Skeletal muscle tissue (tissue), 4 donors: ENCODE results near the gene GLRX2. TPM values are rescaled to one million over a fixed set of nuclear protein-coding genes. Genes with fewer than 3 reads are reported as not detected.
A peak's percentile ranks its signal among the peaks of the same experiment; 100 is the strongest.
"Not testable (repeated sequence)": the region's sequence is repeated elsewhere in the genome, so short reads cannot be mapped to it uniquely, and the experiment has no call there.

Source experiments
- H3K27ac ChIP-seq: one replicate; pipeline ENCODE4 v1.7.0; 2013; ENCODE audit warnings: mild to moderate bottlenecking, low read depth, low read length, inconsistent platforms
- H3K27me3 ChIP-seq, 3 donors: one replicate each; pipeline ENCODE4 v1.7.0; 2013; ENCODE audit warnings: low read length in 3 of 3; ENCODE audit not compliant: control insufficient read depth in 3 of 3, insufficient read depth in 3 of 3
- H3K36me3 ChIP-seq, 3 donors: one replicate each; pipeline ENCODE4 v1.7.0; 2013; ENCODE audit warnings: low read length in 3 of 3; ENCODE audit not compliant: control insufficient read depth in 3 of 3, insufficient read depth in 3 of 3
- H3K4me1 ChIP-seq, 3 donors: one replicate each; pipeline ENCODE4 v1.7.0; 2013; ENCODE audit warnings: low read length in 3 of 3, mild to moderate bottlenecking in 3 of 3; ENCODE audit not compliant: control insufficient read depth in 3 of 3, insufficient read depth in 3 of 3
- H3K4me3 ChIP-seq, 3 donors: one replicate each; pipeline ENCODE4 v1.7.0; 2013; ENCODE audit warnings: low read length in 3 of 3
- H3K9ac ChIP-seq, 3 donors: one replicate each; pipeline ENCODE4 v1.7.0; 2013; ENCODE audit warnings: low read length in 3 of 3, mild to moderate bottlenecking in 3 of 3, moderate library complexity in 2 of 3, low read depth in 1 of 3
- H3K9me3 ChIP-seq, 3 donors: one replicate each; pipeline ENCODE4 v1.7.0; 2013; ENCODE audit warnings: low read length in 3 of 3; ENCODE audit not compliant: control insufficient read depth in 3 of 3
- total RNA-seq: library from RNA; depleted of rRNA; stranded (reverse); fragments of >200 nt; gene quantifications from one replicate; pipeline ENCODE4 v1.2.3, GENCODE V29; 2014
- donor health status: Osteomylitis.

GLRX2 gene
- total RNA-seq, 1 donor from 2014 or later: 4.7 TPM

GRCh38 chr1:193123751-193124150 lies 18.5 kb upstream of the GLRX2 start:
- peak overlapping the region in 1 of 3 donors; percentile 45 for H3K9ac ChIP-seq
- peaks cover 8 to 15% (median 13%) of the 10 kb centered on the region in 3 donors for H3K4me1 ChIP-seq
- H3K36me3 ChIP-seq: peaks cover 0 to 4% (median 2%) of the 10 kb centered on the region in 3 donors
- H3K27ac ChIP-seq: no peak overlapping the region
- H3K27me3 ChIP-seq: no peaks in the 10 kb centered on the region
- H3K9me3 ChIP-seq: no peaks in the 10 kb centered on the region
- H3K4me3 ChIP-seq: peak overlapping the region in 1 of 3 donors; percentile 94

- Histone ChIP-seq H3K27ac (peak within 1 kb of the TSS; percentile 97), H3K9ac (peak within 1 kb of the TSS; percentile 94 to 97 (median 97)), H3K36me3 (peaks cover 0 to 4% (median 2%) of the 10 kb centered on the region in 3 donors), H3K9me3 (no peaks in the 10 kb centered on the region), H3K4me1 (peaks cover 8 to 15% (median 13%) of the 10 kb centered on the region in 3 donors), H3K27me3 (no peaks in the 10 kb centered on the region), H3K4me3 (peak within 1 kb of the TSS; percentile 86 to 94 (median 93))
These were observed 16.7 kb upstream of the GLRX2 start, which contains the start of gene CDC73 for GRCh38 chr1:193121616-193122593. Gene CDC73 (plus strand): TSS chr1:193122031. CDS start chr1:193122201, 170 bp downstream.

DNA sequence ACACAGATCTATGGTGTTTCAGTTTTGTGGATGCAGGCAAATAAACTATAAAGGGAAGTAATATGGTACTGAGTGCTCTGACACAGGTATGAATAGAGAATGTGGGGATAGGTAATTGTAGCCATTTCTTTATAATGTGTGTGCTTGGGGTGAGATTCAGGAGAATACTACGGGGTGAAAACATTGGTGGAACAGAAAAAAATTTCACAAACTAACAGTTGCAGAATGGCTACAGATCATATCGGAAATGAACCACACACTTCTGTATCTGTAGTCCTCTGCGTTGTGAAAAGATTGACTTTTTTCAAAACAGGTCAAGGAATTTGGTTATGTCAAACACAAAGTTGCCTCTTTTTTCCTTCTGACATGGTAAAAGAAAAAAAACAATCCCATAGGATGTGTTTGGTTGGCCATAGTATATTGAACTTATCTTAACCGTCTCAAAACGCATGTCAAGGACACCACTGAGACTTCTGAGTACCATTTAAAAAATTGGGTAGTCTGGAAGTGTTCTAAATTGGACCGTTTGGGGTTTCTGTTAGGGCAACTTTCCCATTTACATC lies 15.5 kb upstream of the GLRX2 start:
- H3K4me3 ChIP-seq: peak overlapping the region in 2 of 3 donors; percentile 90 to 93
- peak overlapping the region; percentile 97 for H3K27ac ChIP-seq
- H3K4me1 ChIP-seq: peaks cover 13 to 15% (median 13%) of the 10 kb centered on the region in 3 donors
- peaks cover 0 to 3% (median 2%) of the 10 kb centered on the region in 3 donors for H3K36me3 ChIP-seq
- no peaks in the 10 kb centered on the region for H3K27me3 ChIP-seq
- no peak overlapping the region for H3K9ac ChIP-seq
- H3K9me3 ChIP-seq: no peaks in the 10 kb centered on the region

DNA sequence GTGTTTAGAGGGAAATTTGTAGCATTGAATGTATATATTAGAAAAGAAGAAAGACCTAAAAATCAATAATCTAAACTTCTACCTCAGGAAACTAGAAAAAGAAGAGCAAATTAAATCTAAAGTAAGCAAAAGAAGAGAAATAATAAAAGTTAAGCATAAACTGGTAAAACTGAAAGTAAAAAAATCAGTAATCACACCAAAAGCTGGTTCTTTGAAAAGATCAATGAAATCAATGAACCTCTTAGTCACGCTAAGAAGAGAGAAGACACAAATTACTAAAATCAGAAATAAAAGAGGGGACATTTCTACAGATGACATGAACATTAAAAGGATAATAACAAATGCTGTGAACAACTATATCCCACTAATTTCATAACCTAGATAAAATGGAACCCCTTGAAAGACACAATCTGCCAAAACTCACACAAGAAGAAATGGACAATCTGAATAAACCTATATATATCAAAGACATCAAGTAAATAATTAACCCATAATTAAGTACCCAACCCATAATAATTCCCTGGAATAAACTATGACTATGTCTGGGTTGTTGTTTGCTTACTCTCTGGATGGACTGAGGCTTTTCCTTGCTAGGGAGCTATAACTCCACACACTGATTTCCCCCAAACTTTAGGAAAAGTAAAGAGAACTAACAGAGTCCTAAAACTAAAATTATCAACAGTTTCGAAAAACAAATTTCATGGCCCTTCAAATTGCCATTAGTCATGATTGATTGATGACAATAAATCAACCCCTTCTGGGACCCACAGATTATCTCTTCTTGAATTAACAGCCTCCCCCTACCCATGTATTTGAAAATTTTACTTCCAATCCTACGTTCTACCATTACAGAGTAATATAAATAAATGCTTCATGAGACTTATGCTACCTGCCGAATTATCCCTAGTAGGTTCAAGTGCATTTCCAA lies 13.9 kb upstream of the GLRX2 start:
- no peaks in the 10 kb centered on the region for H3K9me3 ChIP-seq
- H3K36me3 ChIP-seq: no peaks in the 10 kb centered on the region
- H3K4me3 ChIP-seq: no peak overlapping the region
- no peak overlapping the region for H3K9ac ChIP-seq
- H3K4me1 ChIP-seq: peaks cover 9 to 13% (median 10%) of the 10 kb centered on the region in 3 donors
- H3K27me3 ChIP-seq: no peaks in the 10 kb centered on the region
- no peak overlapping the region for H3K27ac ChIP-seq

DNA sequence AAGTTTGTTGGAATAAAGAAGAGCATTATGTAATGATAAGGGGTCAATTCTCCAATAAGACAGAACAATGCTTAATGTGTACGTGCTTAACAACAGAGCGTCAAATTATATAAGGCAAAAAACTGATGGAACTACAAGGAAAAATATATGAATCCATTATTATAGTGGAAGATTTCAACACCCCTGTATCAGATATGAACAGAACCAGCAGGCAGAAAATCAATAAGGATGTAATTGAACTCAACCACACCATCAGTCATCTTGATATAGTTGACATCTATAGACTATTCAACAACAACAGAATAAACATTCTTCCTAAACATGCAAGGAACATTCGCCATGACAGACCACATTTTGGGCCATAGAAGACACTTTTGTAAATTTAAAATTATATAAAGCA lies 13.0 kb upstream of the GLRX2 start:
- Histone ChIP-seq H3K36me3 (no peaks in the 10 kb centered on the region), H3K9ac (no peak overlapping the region), H3K4me3 (no peak overlapping the region), H3K9me3 (no peaks in the 10 kb centered on the region), H3K4me1 (peaks cover under 1 to 6% (median 4%) of the 10 kb centered on the region in 3 donors), H3K27me3 (no peaks in the 10 kb centered on the region), H3K27ac (no peak overlapping the region)

DNA sequence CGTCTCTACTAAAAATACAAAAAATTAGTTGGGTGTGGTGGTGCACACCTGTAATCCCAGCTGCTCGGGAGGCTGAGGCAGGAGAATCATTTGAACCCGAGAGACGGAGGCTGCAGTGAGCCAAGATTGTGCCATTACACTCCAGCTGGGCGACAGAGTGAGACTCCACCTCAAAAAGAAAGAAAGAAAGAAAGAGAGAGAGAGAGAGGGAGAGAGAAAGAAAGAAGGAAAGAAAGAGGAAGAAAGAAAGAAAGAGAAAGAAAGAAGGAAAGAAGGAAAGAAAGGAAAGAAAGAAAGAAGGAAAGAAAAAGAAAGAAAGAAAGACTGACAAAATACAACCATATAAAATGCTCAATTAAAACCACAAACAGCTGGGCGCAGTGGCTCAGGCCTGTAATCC lies 12.0 kb upstream of the GLRX2 start:
- H3K9me3 ChIP-seq, H3K36me3 ChIP-seq, H3K9ac ChIP-seq, H3K27ac ChIP-seq, H3K4me1 ChIP-seq, H3K4me3 ChIP-seq, H3K27me3 ChIP-seq: not testable (repeated sequence)

GRCh38 chr1:193115629-193116227 lies 10.5 kb upstream of the GLRX2 start:
- Histone ChIP-seq H3K9me3 (no peaks in the 10 kb centered on the region), H3K27ac (peak overlapping the region; percentile 82), H3K4me1 (peaks cover 0 to 15% (median 2%) of the 10 kb centered on the region in 3 donors), H3K4me3 (no peak overlapping the region), H3K9ac (no peak overlapping the region), H3K36me3 (no peaks in the 10 kb centered on the region), H3K27me3 (no peaks in the 10 kb centered on the region)

DNA sequence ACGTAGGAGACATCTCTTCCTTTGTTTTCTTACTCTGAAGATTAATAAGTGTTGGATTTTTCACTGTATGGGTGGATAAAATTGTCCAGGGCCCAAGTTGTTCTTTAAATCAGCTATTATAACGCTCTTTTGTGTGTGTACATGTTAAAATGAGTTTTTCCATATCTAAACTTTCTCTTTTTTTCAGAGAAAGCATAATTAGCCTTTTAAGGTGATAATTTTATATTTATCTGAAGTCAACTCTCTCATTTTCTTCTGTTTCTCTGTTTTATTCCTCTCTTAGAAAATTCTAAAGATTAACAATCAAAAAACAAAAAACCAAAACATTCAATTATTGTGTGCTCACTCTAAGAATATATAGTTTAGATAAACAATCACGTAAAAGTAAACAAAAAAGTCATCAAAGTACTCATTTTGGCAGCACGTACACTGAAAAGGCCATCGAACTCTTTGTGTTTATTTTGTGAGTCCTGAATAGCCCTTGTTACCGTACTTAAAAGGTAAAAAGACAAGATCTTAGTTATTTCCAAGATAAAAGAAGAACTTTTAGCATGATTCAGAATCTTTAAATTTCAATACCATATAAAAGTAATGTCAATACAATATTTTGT lies 9.4 kb upstream of the GLRX2 start:
- Histone ChIP-seq H3K4me3 (no peak overlapping the region), H3K36me3 (no peaks in the 10 kb centered on the region), H3K27ac (no peak overlapping the region), H3K4me1 (peaks cover 0 to 15% (median 2%) of the 10 kb centered on the region in 3 donors), H3K9ac (no peak overlapping the region), H3K9me3 (no peaks in the 10 kb centered on the region), H3K27me3 (no peaks in the 10 kb centered on the region)

- H3K9ac ChIP-seq: no peak overlapping the region
- no peak overlapping the region for H3K4me3 ChIP-seq
- no peak overlapping the region for H3K27ac ChIP-seq
- no peaks in the 10 kb centered on the region for H3K36me3 ChIP-seq
- H3K27me3 ChIP-seq: no peaks in the 10 kb centered on the region
- peaks cover 0 to 15% (median 2%) of the 10 kb centered on the region in 3 donors for H3K4me1 ChIP-seq
- H3K9me3 ChIP-seq: no peaks in the 10 kb centered on the region
These were observed 8.7 kb upstream of the GLRX2 start for GRCh38 chr1:193113992-193114332.
